ENCODE data around the gene TMEM132C.

Gene TMEM132C

DNA sequence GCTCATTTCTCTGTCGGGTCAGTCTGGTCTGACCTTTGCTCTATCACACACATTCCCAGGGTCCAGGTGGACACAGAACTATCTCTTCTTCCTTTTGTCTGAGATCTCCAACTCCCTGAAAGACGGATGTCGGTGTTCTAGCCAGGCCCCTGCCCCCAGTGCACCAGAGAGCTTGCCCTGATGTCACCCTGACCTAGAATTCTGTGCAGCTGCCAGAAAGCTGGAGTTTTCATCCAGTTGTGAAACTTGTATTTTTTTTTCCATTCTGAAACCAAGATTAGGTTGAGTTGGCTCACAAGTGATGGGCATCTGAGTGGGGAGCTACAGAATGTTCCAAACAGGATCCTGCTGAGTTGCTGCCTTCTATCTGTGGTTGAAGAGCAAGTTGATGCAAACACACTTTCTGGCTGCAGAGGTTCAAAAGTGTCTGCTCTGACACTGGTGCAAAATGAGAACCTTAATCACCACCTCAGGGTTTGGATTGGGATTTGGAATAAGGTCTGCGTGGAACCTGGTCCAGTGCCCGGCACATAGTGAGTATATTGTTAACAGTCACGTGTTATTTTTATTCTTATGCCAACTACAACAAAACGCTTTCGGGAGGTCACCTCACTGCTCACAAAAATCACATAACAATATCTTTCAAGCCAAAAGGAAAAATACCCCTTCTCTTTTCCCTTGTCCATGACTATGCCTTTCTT, 345.3 kb downstream of the TMEM132C start:
- Histone ChIP-seq H3K4me2 (ENCODE audit: low read depth, low read length, poor library complexity, severe bottlenecking) (no peak overlapping the region), H3F3A (ENCODE audit: insufficient read depth) (no peaks in the 10 kb centered on the region), H3K27ac (ENCODE audit: low read depth, low read length) (no peak overlapping the region), H3K36me3 (ENCODE audit: low read length) (no peaks in the 10 kb centered on the region), H3K79me2 (ENCODE audit: insufficient read depth, low read length) (no peaks in the 10 kb centered on the region), H3K9me3 (ENCODE audit: insufficient read depth, low read length) (no peaks in the 10 kb centered on the region), H3K27me3 (ENCODE audit: low read length) (no peaks in the 10 kb centered on the region), H2AFZ (ENCODE audit: low read depth, low read length, severe bottlenecking) (no peak overlapping the region), H3K9ac (ENCODE audit: low read length) (no peak overlapping the region), H4K20me1 (ENCODE audit: low read depth, low read length) (no peaks in the 10 kb centered on the region), H3K4me3 (ENCODE audit: insufficient read depth, low read length, poor library complexity, severe bottlenecking) (no peak overlapping the region), H3K9me2 (replicated peaks; ENCODE audit: insufficient read depth, low read length) (no peaks in the 10 kb centered on the region)
- no peak for TF ChIP-seq EZH2phosphoT487 (conservative IDR thresholded peaks at IDR 0.05; ENCODE audit: low read length)
- TF ChIP-seq, protein P1, sequence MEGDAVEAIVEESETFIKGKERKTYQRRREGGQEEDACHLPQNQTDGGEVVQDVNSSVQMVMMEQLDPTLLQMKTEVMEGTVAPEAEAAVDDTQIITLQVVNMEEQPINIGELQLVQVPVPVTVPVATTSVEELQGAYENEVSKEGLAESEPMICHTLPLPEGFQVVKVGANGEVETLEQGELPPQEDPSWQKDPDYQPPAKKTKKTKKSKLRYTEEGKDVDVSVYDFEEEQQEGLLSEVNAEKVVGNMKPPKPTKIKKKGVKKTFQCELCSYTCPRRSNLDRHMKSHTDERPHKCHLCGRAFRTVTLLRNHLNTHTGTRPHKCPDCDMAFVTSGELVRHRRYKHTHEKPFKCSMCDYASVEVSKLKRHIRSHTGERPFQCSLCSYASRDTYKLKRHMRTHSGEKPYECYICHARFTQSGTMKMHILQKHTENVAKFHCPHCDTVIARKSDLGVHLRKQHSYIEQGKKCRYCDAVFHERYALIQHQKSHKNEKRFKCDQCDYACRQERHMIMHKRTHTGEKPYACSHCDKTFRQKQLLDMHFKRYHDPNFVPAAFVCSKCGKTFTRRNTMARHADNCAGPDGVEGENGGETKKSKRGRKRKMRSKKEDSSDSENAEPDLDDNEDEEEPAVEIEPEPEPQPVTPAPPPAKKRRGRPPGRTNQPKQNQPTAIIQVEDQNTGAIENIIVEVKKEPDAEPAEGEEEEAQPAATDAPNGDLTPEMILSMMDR (IDR thresholded peaks at IDR 0.05; ENCODE audit: insufficient read depth, low read length, poor library complexity, severe bottlenecking): no peak

DNA sequence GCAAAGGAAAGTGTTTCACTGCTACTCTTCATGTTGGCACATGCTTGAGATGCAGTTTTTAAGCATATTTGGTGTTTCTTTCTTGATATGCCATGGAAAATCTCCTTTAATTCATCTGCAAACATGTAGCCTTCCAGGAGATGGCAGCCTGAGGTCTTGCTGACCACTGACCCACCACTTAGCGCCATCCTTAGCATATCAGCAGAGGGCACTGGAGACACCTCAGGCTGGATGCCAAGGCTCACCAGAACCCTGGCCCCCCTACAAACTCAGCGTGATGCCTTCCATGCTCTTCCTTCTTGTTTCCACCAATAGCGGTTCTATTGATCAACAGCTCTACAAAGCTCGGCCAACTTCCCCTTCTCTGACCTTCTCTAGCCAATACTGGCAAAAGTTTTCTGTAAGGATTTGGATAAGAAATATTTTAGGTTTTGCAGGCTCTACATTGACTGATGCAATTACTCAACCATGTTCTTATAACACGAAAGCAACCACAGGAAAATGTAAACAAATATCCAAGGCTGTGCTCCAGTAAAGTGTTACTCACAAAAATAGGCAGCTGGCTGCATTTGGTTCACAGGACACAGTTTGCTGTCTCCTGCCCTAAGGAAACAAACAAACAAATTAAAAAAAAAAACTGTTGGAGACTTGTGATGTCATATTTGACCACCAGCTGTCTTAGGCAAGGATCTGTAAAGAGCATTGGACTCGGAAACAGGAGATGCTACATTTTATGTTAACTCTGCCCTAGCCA, 347.0 kb downstream of the TMEM132C start:
- TF ChIP-seq EZH2phosphoT487 (conservative IDR thresholded peaks at IDR 0.05; ENCODE audit: low read length): no peak
- TF ChIP-seq, protein P1 (IDR thresholded peaks at IDR 0.05; ENCODE audit: insufficient read depth, low read length, poor library complexity, severe bottlenecking): no peak
- no peak overlapping the region for H2AFZ ChIP-seq (ENCODE audit: low read depth, low read length, severe bottlenecking)
- H3K27me3 ChIP-seq (ENCODE audit: low read length): no peaks in the 10 kb centered on the region
- H3K27ac ChIP-seq (ENCODE audit: low read depth, low read length): no peak overlapping the region
- H3K9me2 ChIP-seq (replicated peaks; ENCODE audit: insufficient read depth, low read length): no peaks in the 10 kb centered on the region
- no peaks in the 10 kb centered on the region for H3K36me3 ChIP-seq (ENCODE audit: low read length)
- no peaks in the 10 kb centered on the region for H3F3A ChIP-seq (ENCODE audit: insufficient read depth)
- H3K4me2 ChIP-seq (ENCODE audit: low read depth, low read length, poor library complexity, severe bottlenecking): no peak overlapping the region
- no peaks in the 10 kb centered on the region for H3K79me2 ChIP-seq (ENCODE audit: insufficient read depth, low read length)
- no peak overlapping the region for H3K9ac ChIP-seq (ENCODE audit: low read length)
- no peak overlapping the region for H3K4me3 ChIP-seq (ENCODE audit: insufficient read depth, low read length, poor library complexity, severe bottlenecking)
- H4K20me1 ChIP-seq (ENCODE audit: low read depth, low read length): no peaks in the 10 kb centered on the region
- H3K9me3 ChIP-seq (ENCODE audit: insufficient read depth, low read length): no peaks in the 10 kb centered on the region

DNA sequence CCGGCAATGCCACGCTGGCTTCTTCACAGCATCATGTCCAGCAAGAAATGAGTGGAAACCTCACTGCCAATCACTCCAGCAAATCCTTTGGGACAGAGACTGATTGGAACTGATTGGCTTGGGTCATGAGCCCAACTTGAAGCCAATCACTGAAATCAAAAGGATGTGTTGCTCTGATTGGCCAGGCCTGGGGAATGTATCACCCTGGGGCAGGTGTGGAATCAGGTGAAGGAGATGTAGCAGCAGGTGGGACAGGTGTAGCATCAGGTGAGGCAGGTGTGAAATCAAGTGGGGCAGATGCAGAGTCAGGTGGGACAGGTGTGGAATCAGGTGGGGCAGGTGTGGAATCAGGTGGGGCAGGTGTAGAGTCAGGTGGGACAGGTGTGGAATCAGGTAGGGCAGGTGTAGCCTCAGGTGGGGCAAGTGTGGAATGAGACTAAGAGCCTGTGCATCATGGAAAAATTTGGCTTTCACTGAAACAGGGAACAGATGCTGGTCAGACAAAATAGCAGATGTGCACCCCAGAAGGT, 350.4 kb downstream of the TMEM132C start:
- TF ChIP-seq EZH2phosphoT487 (conservative IDR thresholded peaks at IDR 0.05; ENCODE audit: low read length): no peak
- TF ChIP-seq, protein P1 (IDR thresholded peaks at IDR 0.05; ENCODE audit: insufficient read depth, low read length, poor library complexity, severe bottlenecking): no peak
- H3K79me2 ChIP-seq (ENCODE audit: insufficient read depth, low read length): no peaks in the 10 kb centered on the region
- H2AFZ ChIP-seq (ENCODE audit: low read depth, low read length, severe bottlenecking): no peak overlapping the region
- H3F3A ChIP-seq (ENCODE audit: insufficient read depth): no peaks in the 10 kb centered on the region
- no peak overlapping the region for H3K9ac ChIP-seq (ENCODE audit: low read length)
- no peak overlapping the region for H3K4me2 ChIP-seq (ENCODE audit: low read depth, low read length, poor library complexity, severe bottlenecking)
- H3K36me3 ChIP-seq (ENCODE audit: low read length): no peaks in the 10 kb centered on the region
- H3K4me3 ChIP-seq (ENCODE audit: insufficient read depth, low read length, poor library complexity, severe bottlenecking): no peak overlapping the region
- H3K27ac ChIP-seq (ENCODE audit: low read depth, low read length): no peak overlapping the region
- no peaks in the 10 kb centered on the region for H3K9me2 ChIP-seq (replicated peaks; ENCODE audit: insufficient read depth, low read length)
- no peaks in the 10 kb centered on the region for H4K20me1 ChIP-seq (ENCODE audit: low read depth, low read length)
- no peaks in the 10 kb centered on the region for H3K27me3 ChIP-seq (ENCODE audit: low read length)
- H3K9me3 ChIP-seq (ENCODE audit: insufficient read depth, low read length): no peaks in the 10 kb centered on the region
